Muscle layer of duodenum (tissue), 2 donors: Measurements from ENCODE around the gene FADS6.

ENCODE experiments used
- H3K27ac ChIP-seq: one replicate; pipeline ENCODE4 v1.7.0; 2013; ENCODE audit warnings: mild to moderate bottlenecking, low read length
- H3K27me3 ChIP-seq: one replicate; pipeline ENCODE4 v1.7.0; 2013; ENCODE audit warnings: low read depth, mild to moderate bottlenecking, control low read depth, low read length
- H3K36me3 ChIP-seq, 2 donors: one replicate each; pipeline ENCODE4 v1.7.0; 2013; ENCODE audit warnings: low read length in 2 of 2, control low read depth in 1 of 2, mild to moderate bottlenecking in 1 of 2; ENCODE audit not compliant: insufficient read depth in 2 of 2, control insufficient read depth in 1 of 2
- H3K4me1 ChIP-seq, 2 donors: one replicate each; pipeline ENCODE4 v1.7.0; 2013; ENCODE audit warnings: low read length in 2 of 2, mild to moderate bottlenecking in 2 of 2, control low read depth in 1 of 2, moderate library complexity in 1 of 2; ENCODE audit not compliant: insufficient read depth in 2 of 2, control insufficient read depth in 1 of 2
- H3K4me3 ChIP-seq, 2 donors: one replicate each; pipeline ENCODE4 v1.7.0; 2013; ENCODE audit warnings: low read length in 2 of 2, low read depth in 1 of 2, mild to moderate bottlenecking in 1 of 2
- H3K9me3 ChIP-seq, 2 donors: one replicate each; pipeline ENCODE4 v1.7.0; 2013; ENCODE audit warnings: low read length in 2 of 2, control low read depth in 1 of 2, mild to moderate bottlenecking in 1 of 2; ENCODE audit not compliant: control insufficient read depth in 1 of 2
- donor health status: healthy.

Gene FADS6

DNA sequence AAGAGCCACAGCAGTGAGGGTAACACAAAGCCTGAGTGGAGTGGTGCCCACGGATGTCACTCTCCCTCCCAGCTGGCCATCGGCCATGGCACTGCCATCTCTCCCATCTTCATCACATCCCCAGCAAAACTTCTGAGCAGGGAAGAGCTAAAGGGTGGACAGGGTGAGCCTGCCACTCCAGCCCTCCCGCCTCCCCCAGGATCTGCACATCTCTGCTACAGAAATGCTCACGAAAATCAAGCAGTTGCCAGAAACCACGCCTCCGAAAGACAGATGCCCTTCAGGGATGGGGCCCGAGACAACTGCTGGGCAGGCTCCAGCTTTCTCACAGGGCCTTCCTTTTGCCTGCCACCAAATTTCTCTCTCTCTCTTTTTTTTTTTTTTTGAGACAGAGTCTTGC, 37.3 kb downstream of the FADS6 start:
- Histone ChIP-seq H3K36me3 (no peaks in the 10 kb centered on the region), H3K4me3 (no peak overlapping the region), H3K4me1 (peaks cover 0 to 29% of the 10 kb centered on the region in 2 donors), H3K27me3 (peaks cover 59% of the 10 kb centered on the region), H3K9me3 (no peaks in the 10 kb centered on the region), H3K27ac (no peak overlapping the region)

DNA sequence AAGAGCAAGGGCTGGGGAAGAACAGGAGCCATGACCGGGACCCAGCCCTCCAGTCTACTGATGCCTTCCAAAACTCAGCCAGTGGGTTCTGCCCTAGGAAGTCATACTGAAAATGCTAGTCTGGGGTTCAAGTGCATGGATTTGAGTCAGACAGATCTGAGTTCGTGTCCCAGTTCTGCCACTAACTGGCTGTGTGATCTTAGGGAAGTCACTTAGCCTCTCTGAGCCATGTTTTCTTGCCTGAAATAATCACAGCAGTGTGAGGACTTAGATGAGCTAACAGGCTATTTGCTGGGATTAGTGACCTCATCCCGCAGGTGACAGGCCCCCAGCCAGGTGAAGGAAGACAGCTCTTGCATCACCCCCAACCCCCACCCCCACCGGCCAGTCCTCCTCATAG, 38.1 kb downstream of the FADS6 start:
- Histone ChIP-seq H3K4me3 (no peak overlapping the region), H3K27me3 (peaks cover 52% of the 10 kb centered on the region), H3K9me3 (no peaks in the 10 kb centered on the region), H3K36me3 (no peaks in the 10 kb centered on the region), H3K27ac (no peak overlapping the region), H3K4me1 (peaks cover 0 to 21% of the 10 kb centered on the region in 2 donors)

DNA sequence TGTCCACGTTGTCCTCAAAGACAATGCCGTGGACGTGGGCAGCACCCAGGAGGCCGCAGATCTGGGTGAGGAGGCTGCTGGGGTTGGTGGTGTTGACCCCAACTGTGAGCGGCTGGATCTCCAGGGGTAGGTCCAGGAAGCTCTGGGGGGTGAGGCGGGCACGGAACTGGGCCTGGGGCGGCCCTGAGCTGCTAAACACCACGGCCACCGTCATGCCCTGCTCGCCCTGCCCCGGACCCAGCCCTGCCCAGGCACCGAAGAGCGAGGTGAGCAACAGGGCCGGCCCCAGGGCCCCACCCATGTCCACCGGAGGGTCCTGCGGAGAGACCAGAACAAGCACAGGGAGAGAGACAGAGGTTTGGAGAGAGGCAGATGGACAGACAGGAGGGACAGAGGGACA, 38.6 kb downstream of the FADS6 start:
- no peaks in the 10 kb centered on the region for H3K9me3 ChIP-seq
- H3K27me3 ChIP-seq: peaks cover 48% of the 10 kb centered on the region
- H3K36me3 ChIP-seq: no peaks in the 10 kb centered on the region
- H3K27ac ChIP-seq: no peak overlapping the region
- H3K4me1 ChIP-seq: peaks cover 0 to 16% of the 10 kb centered on the region in 2 donors
- no peak overlapping the region for H3K4me3 ChIP-seq

GRCh38 chr17:74853669-74854068, 39.8 kb downstream of the FADS6 start:
- Histone ChIP-seq H3K36me3 (no peaks in the 10 kb centered on the region), H3K9me3 (no peaks in the 10 kb centered on the region), H3K4me1 (peaks cover 0 to 12% of the 10 kb centered on the region in 2 donors), H3K27ac (no peak overlapping the region), H3K27me3 (peaks cover 39% of the 10 kb centered on the region), H3K4me3 (no peak overlapping the region)

GRCh38 chr17:74853048-74853397, 40.4 kb downstream of the FADS6 start:
- Histone ChIP-seq H3K4me1 (peaks cover 0 to 12% of the 10 kb centered on the region in 2 donors), H3K9me3 (no peaks in the 10 kb centered on the region), H3K27me3 (peaks cover 38% of the 10 kb centered on the region), H3K27ac (no peak overlapping the region), H3K36me3 (no peaks in the 10 kb centered on the region), H3K4me3 (no peak overlapping the region)

DNA sequence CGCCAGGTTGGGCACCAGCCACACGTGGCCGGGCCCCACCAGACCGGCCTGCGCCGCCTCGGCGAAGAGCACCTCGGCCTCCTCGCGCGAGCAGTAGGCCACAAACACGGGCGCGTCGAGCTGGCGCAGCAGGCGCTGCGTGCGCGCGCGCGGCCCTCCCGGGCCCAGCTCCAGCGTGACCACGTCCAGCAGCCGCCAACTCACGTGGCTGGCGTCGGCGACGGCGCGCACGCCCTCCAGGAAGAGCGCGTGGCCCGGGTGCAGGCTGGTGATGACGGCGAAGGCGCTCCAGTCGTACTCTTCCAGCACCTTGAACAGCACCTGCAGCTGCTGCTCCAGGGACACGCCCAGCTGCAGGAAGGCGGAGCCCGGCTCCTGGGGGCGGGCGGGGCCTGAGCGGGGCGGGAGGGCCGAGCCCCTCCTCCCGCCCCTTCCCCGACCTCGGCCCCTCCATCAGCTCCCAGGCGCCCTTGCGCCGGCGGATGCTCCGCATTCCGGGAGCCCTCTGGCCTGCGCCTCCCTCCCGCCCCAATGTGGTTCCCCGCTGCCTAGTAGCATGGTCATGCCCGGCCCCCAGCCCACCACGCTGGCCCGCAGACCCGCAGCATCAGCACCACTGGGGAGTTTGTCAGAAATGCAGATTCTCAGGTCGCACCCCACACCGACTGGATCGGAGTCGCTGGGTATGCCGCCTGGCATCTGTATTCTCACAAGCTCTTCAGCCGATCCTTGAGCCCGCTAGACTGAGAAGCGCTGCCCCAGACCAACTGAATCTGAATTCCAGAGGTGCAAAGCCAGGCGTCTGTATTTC, 41.0 kb downstream of the FADS6 start:
- Histone ChIP-seq H3K27me3 (peaks cover 38% of the 10 kb centered on the region), H3K27ac (no peak overlapping the region)

DNA sequence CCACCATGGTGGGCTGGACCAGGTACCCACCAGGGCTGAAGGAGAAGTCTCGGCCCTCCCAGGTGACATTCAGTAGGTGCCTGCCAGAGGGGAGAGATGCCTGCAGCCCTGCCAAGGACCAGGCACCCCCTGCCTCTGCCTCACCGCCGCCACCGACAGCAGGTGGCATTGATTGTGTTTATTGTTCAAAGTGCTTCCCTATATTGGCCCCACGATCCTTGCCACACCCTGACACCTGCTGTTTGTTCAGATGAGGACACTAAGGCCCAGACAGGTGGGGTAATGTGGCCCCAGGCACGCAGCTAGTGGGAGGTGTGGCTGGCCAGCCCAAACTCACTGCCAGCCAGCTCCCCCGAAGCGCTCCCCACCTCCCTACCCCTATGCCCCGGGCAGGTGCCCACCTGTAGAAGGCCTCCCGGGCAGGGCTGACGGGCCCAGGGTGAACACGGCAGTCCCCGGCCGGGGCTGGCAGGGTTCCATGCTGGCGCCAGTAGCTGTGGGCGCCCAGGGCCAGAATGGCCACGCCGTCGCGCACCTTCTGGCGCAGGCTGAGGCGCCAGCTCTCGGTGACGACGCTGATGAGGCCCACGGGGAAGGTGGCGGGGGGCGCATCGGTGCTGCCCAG, 41.7 kb downstream of the FADS6 start:
- H3K36me3 ChIP-seq: no peaks in the 10 kb centered on the region
- H3K27ac ChIP-seq: no peak overlapping the region
- peaks cover 38% of the 10 kb centered on the region for H3K27me3 ChIP-seq
- H3K4me3 ChIP-seq: peak overlapping the region in 1 of 2 donors; percentile 19
- H3K4me1 ChIP-seq: peaks cover 0 to 12% of the 10 kb centered on the region in 2 donors
- no peaks in the 10 kb centered on the region for H3K9me3 ChIP-seq

More for the DNA sequence above, 41.0 kb downstream of the FADS6 start:
- Histone ChIP-seq H3K4me1 (peaks cover 0 to 12% of the 10 kb centered on the region in 2 donors), H3K36me3 (no peaks in the 10 kb centered on the region), H3K4me3 (peak overlapping the region in 1 of 2 donors; percentile 19), H3K9me3 (no peaks in the 10 kb centered on the region)

- H3K4me1 ChIP-seq: peaks cover 0 to 12% of the 10 kb centered on the region in 2 donors
- no peak overlapping the region for H3K27ac ChIP-seq
Measured at GRCh38 chr17:74850914-74851313, 42.5 kb downstream of the FADS6 start.

GRCh38 chr17:74850310-74850709, 43.1 kb downstream of the FADS6 start:
- H3K4me1 ChIP-seq: peaks cover 0 to 12% of the 10 kb centered on the region in 2 donors
- H3K27me3 ChIP-seq: peaks cover 28% of the 10 kb centered on the region
- no peak overlapping the region for H3K27ac ChIP-seq
- H3K36me3 ChIP-seq: no peaks in the 10 kb centered on the region
- no peaks in the 10 kb centered on the region for H3K9me3 ChIP-seq
- no peak overlapping the region for H3K4me3 ChIP-seq

More at GRCh38 chr17:74850914-74851313, 42.5 kb downstream of the FADS6 start:
- no peaks in the 10 kb centered on the region for H3K9me3 ChIP-seq
- H3K36me3 ChIP-seq: no peaks in the 10 kb centered on the region
- no peak overlapping the region for H3K4me3 ChIP-seq
- H3K27me3 ChIP-seq: peaks cover 33% of the 10 kb centered on the region

DNA sequence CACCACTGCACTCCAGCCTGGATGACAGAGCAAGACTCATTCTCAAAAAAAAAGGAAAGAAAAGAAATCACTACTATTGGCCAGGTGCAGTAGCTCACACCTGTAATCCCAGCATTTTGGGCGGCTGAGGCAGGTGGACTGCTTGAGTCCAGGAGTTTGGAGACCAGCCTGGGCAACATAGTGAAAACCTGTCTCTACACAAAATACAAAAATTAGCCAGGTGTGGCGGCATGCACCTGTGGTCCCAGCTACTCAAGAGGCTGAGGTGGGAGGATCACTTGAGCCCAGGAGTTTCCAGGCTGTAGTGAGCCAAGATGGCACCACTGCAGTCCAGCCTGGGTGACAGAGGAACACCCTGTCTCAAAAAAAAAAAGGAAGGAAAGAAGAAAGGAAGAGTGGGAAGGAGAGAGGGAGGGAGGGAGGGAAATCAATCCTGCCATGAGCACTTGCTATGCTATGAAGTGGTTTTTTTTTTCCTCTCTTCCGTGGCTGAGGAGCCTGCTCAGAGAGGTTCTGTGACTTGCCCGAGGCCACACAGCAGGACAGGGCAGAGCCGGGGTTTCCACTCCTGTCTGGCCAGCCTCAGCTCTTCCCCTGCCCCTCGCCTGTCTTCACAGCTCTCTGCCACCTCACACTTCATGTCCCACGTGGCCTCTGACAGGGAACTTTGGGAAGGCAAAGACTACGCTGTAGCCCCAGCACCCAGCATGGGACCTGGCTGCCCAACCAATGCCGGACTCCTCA, 44.6 kb downstream of the FADS6 start:
- Histone ChIP-seq H3K27me3 (peaks cover 19% of the 10 kb centered on the region), H3K9me3 (no peaks in the 10 kb centered on the region), H3K36me3 (no peaks in the 10 kb centered on the region), H3K27ac (no peak overlapping the region), H3K4me1 (peaks cover 0 to 12% of the 10 kb centered on the region in 2 donors), H3K4me3 (no peak overlapping the region)

- Histone ChIP-seq H3K36me3 (no peaks in the 10 kb centered on the region), H3K4me3 (no peak overlapping the region), H3K4me1 (peaks cover 6 to 11% of the 10 kb centered on the region in 2 donors), H3K27ac (no peak overlapping the region), H3K9me3 (no peaks in the 10 kb centered on the region), H3K27me3 (peaks cover 6% of the 10 kb centered on the region)
Measured at GRCh38 chr17:74846621-74847020, 46.8 kb downstream of the FADS6 start.
